Measurements from ENCODE around the gene FBLN5. TPM values are rescaled to one million over a fixed set of nuclear protein-coding genes. Genes with fewer than 3 reads are reported as not detected.

Gene FBLN5
- total RNA-seq, 4 donors from 2014 or later = 19.6 to 36.8 (median 27.3) TPM

DNA sequence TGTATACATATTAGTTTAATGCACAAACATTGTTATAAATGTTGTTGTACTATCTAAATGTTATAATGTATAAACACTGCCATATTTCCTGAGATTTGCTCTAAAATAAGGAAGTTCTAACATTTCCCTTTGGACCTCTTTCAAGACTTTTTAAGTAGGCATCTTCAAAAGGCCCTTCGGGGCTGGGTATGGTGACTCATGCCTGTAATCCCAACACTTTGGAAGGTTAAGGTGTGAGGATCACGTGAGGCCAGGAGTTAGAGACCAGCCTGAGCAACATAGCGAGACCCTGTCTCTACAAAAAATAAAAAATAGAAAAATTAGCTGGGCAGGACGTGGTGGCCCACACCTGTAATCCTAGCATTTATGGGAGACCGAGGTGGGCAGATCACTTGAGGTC, 35.5 kb downstream of the FBLN5 start:
- TF ChIP-seq POLR2A (IDR thresholded peaks at IDR 0.05) = no peak
- TF ChIP-seq, protein P1, sequence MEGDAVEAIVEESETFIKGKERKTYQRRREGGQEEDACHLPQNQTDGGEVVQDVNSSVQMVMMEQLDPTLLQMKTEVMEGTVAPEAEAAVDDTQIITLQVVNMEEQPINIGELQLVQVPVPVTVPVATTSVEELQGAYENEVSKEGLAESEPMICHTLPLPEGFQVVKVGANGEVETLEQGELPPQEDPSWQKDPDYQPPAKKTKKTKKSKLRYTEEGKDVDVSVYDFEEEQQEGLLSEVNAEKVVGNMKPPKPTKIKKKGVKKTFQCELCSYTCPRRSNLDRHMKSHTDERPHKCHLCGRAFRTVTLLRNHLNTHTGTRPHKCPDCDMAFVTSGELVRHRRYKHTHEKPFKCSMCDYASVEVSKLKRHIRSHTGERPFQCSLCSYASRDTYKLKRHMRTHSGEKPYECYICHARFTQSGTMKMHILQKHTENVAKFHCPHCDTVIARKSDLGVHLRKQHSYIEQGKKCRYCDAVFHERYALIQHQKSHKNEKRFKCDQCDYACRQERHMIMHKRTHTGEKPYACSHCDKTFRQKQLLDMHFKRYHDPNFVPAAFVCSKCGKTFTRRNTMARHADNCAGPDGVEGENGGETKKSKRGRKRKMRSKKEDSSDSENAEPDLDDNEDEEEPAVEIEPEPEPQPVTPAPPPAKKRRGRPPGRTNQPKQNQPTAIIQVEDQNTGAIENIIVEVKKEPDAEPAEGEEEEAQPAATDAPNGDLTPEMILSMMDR (IDR thresholded peaks at IDR 0.05 in 4 of 5, conservative IDR thresholded peaks at IDR 0.05 in 1 of 5) = no peak
- ATAC-seq (no peak), DNase-seq (no peak)
- Histone ChIP-seq H3K36me3 (no peaks in the 10 kb centered on the region), H3K27me3 (no peaks in the 10 kb centered on the region), H3K27ac (no peak overlapping the region), H3K9me3 (no peaks in the 10 kb centered on the region), H3K4me1 (no peaks in the 10 kb centered on the region), H3K4me3 (no peak overlapping the region)
- in situ Hi-C loops (cut with MboI; ENCODE audit: low sequenced_read_pairs in 4 of 4) = loop anchor here in 2 of 4 donors (10.0 kb wide), 1 partner anchor 257 kb away; no protein-coding TSS in a partner anchor
- intact Hi-C loops (cut with DNase I; ENCODE audit: low total_unique reads) = loop anchor here (5.0 kb wide), 1 partner anchor 260 kb away; no protein-coding TSS in a partner anchor

DNA sequence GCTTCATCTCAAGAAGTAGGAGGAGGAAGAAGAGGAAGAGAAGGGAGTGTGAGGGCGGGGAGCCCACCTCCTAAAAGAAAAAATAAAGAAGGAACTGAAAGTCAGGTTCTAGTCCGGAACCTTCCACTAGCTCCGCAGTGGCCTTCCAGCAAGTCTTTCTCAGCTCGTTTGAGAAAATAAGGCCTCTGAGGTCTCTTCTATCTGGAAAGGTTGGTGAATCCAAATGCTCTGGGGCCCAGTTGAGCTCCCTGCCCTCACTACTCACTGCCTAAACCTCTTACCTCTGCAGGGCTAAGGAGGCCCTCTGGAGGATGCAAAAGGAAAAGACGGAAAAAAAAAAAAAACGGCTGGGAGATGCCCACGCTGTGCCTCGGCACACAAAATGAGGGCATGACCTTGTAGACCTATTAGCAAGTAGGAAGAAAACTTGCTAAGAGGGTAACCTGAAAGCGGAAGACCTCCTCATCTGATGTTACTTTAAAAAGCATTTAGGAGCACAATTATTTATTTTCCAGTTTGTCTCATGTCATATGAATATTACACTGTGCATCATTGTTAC, 35.9 kb downstream of the FBLN5 start:
- Histone ChIP-seq H3K36me3 (no peaks in the 10 kb centered on the region), H3K9me3 (no peaks in the 10 kb centered on the region), H3K27ac (no peak overlapping the region), H3K4me3 (no peak overlapping the region), H3K4me1 (no peaks in the 10 kb centered on the region), H3K27me3 (no peaks in the 10 kb centered on the region)
- TF ChIP-seq, protein P1 (IDR thresholded peaks at IDR 0.05 in 4 of 5, conservative IDR thresholded peaks at IDR 0.05 in 1 of 5) = peak in 2 of 5 experiments; percentile 25 to 29
- no peak for TF ChIP-seq POLR2A (IDR thresholded peaks at IDR 0.05)
- intact Hi-C loops (cut with DNase I; ENCODE audit: low total_unique reads) (loop anchor here (5.0 kb wide), 1 partner anchor 259 kb away; no protein-coding TSS in a partner anchor), in situ Hi-C loops (cut with MboI; ENCODE audit: low sequenced_read_pairs in 4 of 4) (loop anchor here in 2 of 4 donors (10.0 kb wide), 1 partner anchor 257 kb away; no protein-coding TSS in a partner anchor)
- no peak for ATAC-seq
- no peak for DNase-seq

DNA sequence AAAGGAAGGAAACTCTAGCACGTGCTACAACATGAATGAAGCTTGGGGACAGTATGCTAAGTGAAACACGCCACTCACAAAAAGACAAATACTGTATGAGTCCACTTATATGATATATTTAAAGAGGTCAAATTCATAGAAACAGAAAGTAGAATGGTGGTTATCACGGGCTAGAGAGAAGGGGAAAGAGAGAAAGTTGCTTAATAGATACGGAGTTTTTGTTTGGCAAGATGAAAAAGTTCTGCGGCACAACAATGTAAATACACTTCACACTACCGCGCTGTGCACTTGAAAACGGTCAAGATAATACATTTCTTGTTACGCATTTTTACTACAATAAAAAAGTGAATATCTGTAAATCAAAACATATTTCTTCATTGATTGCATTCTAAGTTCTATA, 37.3 kb downstream of the FBLN5 start:
- DNase-seq (no peak), ATAC-seq (no peak)
- TF ChIP-seq, protein P1 (IDR thresholded peaks at IDR 0.05 in 4 of 5, conservative IDR thresholded peaks at IDR 0.05 in 1 of 5) = no peak
- no peak for TF ChIP-seq POLR2A (IDR thresholded peaks at IDR 0.05)
- intact Hi-C loops (cut with DNase I; ENCODE audit: low total_unique reads) = loop anchor here (5.0 kb wide), 1 partner anchor 258 kb away; no protein-coding TSS in a partner anchor
- in situ Hi-C loops (cut with MboI; ENCODE audit: low sequenced_read_pairs in 4 of 4) = loop anchor here in 2 of 4 donors (10.0 kb wide), 1 partner anchor 255 kb away; no protein-coding TSS in a partner anchor
- H3K4me1 ChIP-seq = no peaks in the 10 kb centered on the region
- H3K4me3 ChIP-seq = no peak overlapping the region
- no peaks in the 10 kb centered on the region for H3K9me3 ChIP-seq
- no peaks in the 10 kb centered on the region for H3K36me3 ChIP-seq
- H3K27me3 ChIP-seq = no peaks in the 10 kb centered on the region
- no peak overlapping the region for H3K27ac ChIP-seq

DNA sequence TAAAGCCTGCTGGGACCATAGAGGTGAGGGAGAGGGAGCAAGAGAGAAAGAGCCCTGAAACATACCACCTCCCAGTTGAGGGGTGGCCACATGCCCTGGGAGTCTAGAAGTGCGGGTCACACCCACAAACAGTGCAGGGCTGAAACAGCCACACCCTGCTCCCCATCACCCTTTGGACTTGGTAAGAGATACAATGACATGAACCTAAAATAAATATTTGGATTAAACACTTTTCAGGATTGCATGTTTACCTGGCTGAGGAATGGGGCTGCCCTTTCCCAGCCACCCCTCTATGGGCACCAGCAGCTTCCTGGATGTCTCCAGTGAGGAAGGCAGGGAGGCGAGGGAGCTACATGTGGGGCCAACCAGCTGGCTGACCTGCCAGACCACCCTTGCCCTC, 41.1 kb downstream of the FBLN5 start:
- DNase-seq (no peak), ATAC-seq (no peak)
- H3K36me3 ChIP-seq = no peaks in the 10 kb centered on the region
- TF ChIP-seq POLR2A (IDR thresholded peaks at IDR 0.05) = no peak
- TF ChIP-seq, protein P1 (IDR thresholded peaks at IDR 0.05 in 4 of 5, conservative IDR thresholded peaks at IDR 0.05 in 1 of 5) = no peak
- H3K4me1 ChIP-seq = no peaks in the 10 kb centered on the region
- no peak overlapping the region for H3K27ac ChIP-seq
- in situ Hi-C loops (cut with MboI; ENCODE audit: low sequenced_read_pairs in 4 of 4) (no loop called here), intact Hi-C loops (cut with DNase I; ENCODE audit: low total_unique reads) (no loop called here)
- no peaks in the 10 kb centered on the region for H3K9me3 ChIP-seq
- no peaks in the 10 kb centered on the region for H3K27me3 ChIP-seq
- no peak overlapping the region for H3K4me3 ChIP-seq
